Neuronal stem cell (in vitro differentiated cells): ENCODE results near the gene FRMPD4.

ENCODE experiments used
- DNase-seq: peaks from one replicate; pipeline ENCODE4 v3.0.0-alpha.2; 2013; ENCODE audit warnings: low spot score
- H2AFZ ChIP-seq: one replicate; pipeline ENCODE4 v1.6.1; 2013; ENCODE audit warnings: mild to moderate bottlenecking, low read length, inconsistent platforms
- H2AK5ac ChIP-seq: 2 replicates; pipeline ENCODE4 v1.6.1; 2013; ENCODE audit warnings: low read depth, mild to moderate bottlenecking, inconsistent platforms, low read length, moderate library complexity, mixed read lengths
- H2BK120ac ChIP-seq: 2 replicates; pipeline ENCODE4 v1.6.1; 2013; ENCODE audit warnings: low read depth, mild to moderate bottlenecking, inconsistent platforms, low read length, moderate library complexity, mixed read lengths
- H2BK12ac ChIP-seq: one replicate; pipeline ENCODE4 v1.6.1; 2013; ENCODE audit warnings: low read length, inconsistent platforms
- H2BK15ac ChIP-seq: 2 replicates; pipeline ENCODE4 v1.6.1; 2013; ENCODE audit warnings: mild to moderate bottlenecking, low read length, inconsistent platforms, mixed read lengths
- H2BK5ac ChIP-seq: one replicate; pipeline ENCODE4 v1.6.1; 2013; ENCODE audit warnings: inconsistent platforms, mild to moderate bottlenecking, low read length, moderate library complexity
- H3K14ac ChIP-seq: one replicate; pipeline ENCODE4 v1.6.1; 2013; ENCODE audit warnings: low read length, inconsistent platforms
- H3K18ac ChIP-seq: 2 replicates; pipeline ENCODE4 v1.6.1; 2013; ENCODE audit warnings: low read length, inconsistent platforms
- H3K23ac ChIP-seq: 2 replicates; pipeline ENCODE4 v1.6.1; 2013; ENCODE audit warnings: low read depth, mild to moderate bottlenecking, mixed read lengths, low read length, inconsistent platforms; ENCODE audit not compliant: poor library complexity
- H3K27ac ChIP-seq: replicated peaks from 3 replicates; pipeline ENCODE4 v1.5.1; 2013; ENCODE audit warnings: low read length, inconsistent platforms
- H3K27me3 ChIP-seq, 3 experiments: 2 replicates each; pipeline ENCODE4 v1.6.1; 2013; ENCODE audit warnings: low read length in 3 of 3, mild to moderate bottlenecking in 2 of 3, inconsistent platforms in 1 of 3, low read depth in 1 of 3, mixed read lengths in 1 of 3, moderate library complexity in 1 of 3; ENCODE audit not compliant: control insufficient read depth in 3 of 3, insufficient read depth in 3 of 3
- H3K36me3 ChIP-seq, 2 donors: replicated peaks in 1 of 2; 2 replicates each; pipeline ENCODE4 v1.6.1; 2013; ENCODE audit warnings: low read length in 2 of 2; ENCODE audit not compliant: control insufficient read depth in 2 of 2, insufficient read depth in 2 of 2
- H3K4ac ChIP-seq: 2 replicates; pipeline ENCODE4 v1.6.1; 2013; ENCODE audit warnings: inconsistent platforms, mild to moderate bottlenecking, low read length, moderate library complexity
- H3K4me1 ChIP-seq, 2 donors: 1 replicate in 1 of 2; 2 replicates in 1 of 2; pipeline ENCODE4 v1.6.1; 2013; ENCODE audit warnings: low read length in 2 of 2, low read depth in 1 of 2; ENCODE audit not compliant: control insufficient read depth in 2 of 2, insufficient read depth in 1 of 2
- H3K4me2 ChIP-seq: one replicate; pipeline ENCODE4 v1.6.1; 2013; ENCODE audit warnings: mild to moderate bottlenecking, low read length, inconsistent platforms; ENCODE audit not compliant: insufficient read depth, poor library complexity, severe bottlenecking
- H3K4me3 ChIP-seq, 2 donors: 2 replicates each; pipeline ENCODE4 v1.5.1; 2013; ENCODE audit warnings: low read length in 2 of 2, mild to moderate bottlenecking in 2 of 2, inconsistent platforms in 1 of 2, moderate library complexity in 1 of 2
- H3K79me1 ChIP-seq: one replicate; pipeline ENCODE4 v1.6.1; 2013; ENCODE audit warnings: low read depth, mild to moderate bottlenecking, inconsistent platforms, low read length, moderate library complexity
- H3K9ac ChIP-seq: one replicate; pipeline ENCODE4 v1.6.1; 2013; ENCODE audit warnings: mild to moderate bottlenecking, low read depth, low read length, inconsistent platforms; ENCODE audit not compliant: poor library complexity
- H3K9me3 ChIP-seq, 2 donors: replicated peaks in 1 of 2; 2 replicates each; pipeline versions ENCODE3 to v1.6.1; 2013; ENCODE audit warnings: low read length in 2 of 2, mild to moderate bottlenecking in 2 of 2, inconsistent platforms in 1 of 2, low read depth in 1 of 2, mixed read lengths in 1 of 2, moderate library complexity in 1 of 2; ENCODE audit not compliant: control insufficient read depth in 2 of 2, insufficient read depth in 1 of 2
- H4K8ac ChIP-seq: one replicate; pipeline ENCODE4 v1.6.1; 2013; ENCODE audit warnings: low read depth, mild to moderate bottlenecking, inconsistent platforms, low read length, moderate library complexity
- H4K91ac ChIP-seq: one replicate; pipeline ENCODE4 v1.6.1; 2013; ENCODE audit warnings: low read length, low read depth, mild to moderate bottlenecking, inconsistent platforms; ENCODE audit not compliant: poor library complexity
- WGBS, 2 donors: extraction: QIAGEN DNeasy Blood & Tissue Kit; methylation state at CpG; one replicate each; pipeline ENCODE4 v1.1.7; 2013; ENCODE audit warnings: missing lambda C conversion rate in 2 of 2, mixed read lengths in 1 of 2; ENCODE audit not compliant: insufficient read length in 2 of 2, insufficient replicate concordance in 1 of 2; ENCODE audit errors: extremely low coverage in 2 of 2; 5-methylcytosine and 5-hydroxymethylcytosine counted together

Gene FRMPD4

GRCh38 chrX:12370497-12370986 lies 232.3 kb downstream of the FRMPD4 start:
- no peak for DNase-seq
- H2BK15ac ChIP-seq = no peak overlapping the region
- WGBS, 2 donors = no CpG with 5 or more reads among the region's 3 CpGs

GRCh38 chrX:12372111-12372510 lies 233.8 kb downstream of the FRMPD4 start:
- no peak overlapping the region for H3K9ac ChIP-seq
- no peaks in the 10 kb centered on the region for H3K9me3 ChIP-seq
- H3K23ac ChIP-seq = no peak overlapping the region
- no CpG with 5 or more reads among the region's 6 CpGs for WGBS, 2 donors
- H3K27ac ChIP-seq = no peak overlapping the region
- H2BK12ac ChIP-seq = no peak overlapping the region
- no peak overlapping the region for H3K4ac ChIP-seq
- no peak overlapping the region for H3K18ac ChIP-seq
- H3K4me1 ChIP-seq = no peaks in the 10 kb centered on the region
- H2BK120ac ChIP-seq = no peak overlapping the region
- no peak overlapping the region for H2AK5ac ChIP-seq
- no peak overlapping the region for H2BK15ac ChIP-seq
- H3K4me3 ChIP-seq = no peak overlapping the region
- no peak overlapping the region for H4K8ac ChIP-seq
- H3K14ac ChIP-seq = no peak overlapping the region
- H2AFZ ChIP-seq = no peak overlapping the region
- no peaks in the 10 kb centered on the region for H3K36me3 ChIP-seq
- no peak overlapping the region for H2BK5ac ChIP-seq
- no peak for DNase-seq
- peaks cover 0 to 3% (median 0%) of the 10 kb centered on the region in 3 experiments for H3K27me3 ChIP-seq
- H4K91ac ChIP-seq = no peak overlapping the region
- no peaks in the 10 kb centered on the region for H3K79me1 ChIP-seq
- no peak overlapping the region for H3K4me2 ChIP-seq

More at GRCh38 chrX:12370497-12370986, 232.3 kb downstream of the FRMPD4 start:
- Histone ChIP-seq H3K18ac (no peak overlapping the region), H3K4me3 (no peak overlapping the region), H3K36me3 (no peaks in the 10 kb centered on the region), H3K14ac (no peak overlapping the region), H3K4me2 (no peak overlapping the region), H3K9ac (no peak overlapping the region), H2BK5ac (no peak overlapping the region), H2AK5ac (no peak overlapping the region), H4K8ac (no peak overlapping the region), H3K27ac (no peak overlapping the region), H3K4me1 (no peaks in the 10 kb centered on the region), H3K27me3 (peaks cover 0 to 3% (median 0%) of the 10 kb centered on the region in 3 experiments), H3K23ac (no peak overlapping the region), H4K91ac (no peak overlapping the region), H3K79me1 (no peaks in the 10 kb centered on the region), H3K9me3 (no peaks in the 10 kb centered on the region), H2BK12ac (no peak overlapping the region), H2BK120ac (no peak overlapping the region), H2AFZ (no peak overlapping the region), H3K4ac (no peak overlapping the region)

- no peak overlapping the region for H3K4me2 ChIP-seq
- H3K23ac ChIP-seq = no peak overlapping the region
- peaks cover 0 to 3% (median 0%) of the 10 kb centered on the region in 3 experiments for H3K27me3 ChIP-seq
- H3K36me3 ChIP-seq = no peaks in the 10 kb centered on the region
- no peak overlapping the region for H3K4ac ChIP-seq
- no peak overlapping the region for H3K27ac ChIP-seq
- H3K4me3 ChIP-seq = no peak overlapping the region
- H2BK5ac ChIP-seq = no peak overlapping the region
- no peaks in the 10 kb centered on the region for H3K4me1 ChIP-seq
- H2BK120ac ChIP-seq = no peak overlapping the region
- H4K8ac ChIP-seq = no peak overlapping the region
- no peak overlapping the region for H3K14ac ChIP-seq
- H3K18ac ChIP-seq = no peak overlapping the region
- H3K79me1 ChIP-seq = no peaks in the 10 kb centered on the region
- no peak overlapping the region for H2BK12ac ChIP-seq
- WGBS, 2 donors = no CpG with 5 or more reads among the region's 6 CpGs
- no peak overlapping the region for H4K91ac ChIP-seq
- DNase-seq = no peak
- H2BK15ac ChIP-seq = no peak overlapping the region
- no peak overlapping the region for H3K9ac ChIP-seq
- H3K9me3 ChIP-seq = no peaks in the 10 kb centered on the region
- no peak overlapping the region for H2AK5ac ChIP-seq
- no peak overlapping the region for H2AFZ ChIP-seq
These were observed 236.0 kb downstream of the FRMPD4 start for GRCh38 chrX:12374286-12374685.

GRCh38 chrX:12378253-12378652 lies 240.0 kb downstream of the FRMPD4 start:
- no peak overlapping the region for H2AK5ac ChIP-seq
- no peak overlapping the region for H2BK12ac ChIP-seq
- H2BK15ac ChIP-seq = no peak overlapping the region
- no peak overlapping the region for H3K18ac ChIP-seq
- no peaks in the 10 kb centered on the region for H3K27me3 ChIP-seq
- no peak overlapping the region for H3K9ac ChIP-seq
- H2BK120ac ChIP-seq = no peak overlapping the region
- WGBS, 2 donors = no CpG with 5 or more reads among the region's 7 CpGs
- H3K9me3 ChIP-seq = no peaks in the 10 kb centered on the region
- H2AFZ ChIP-seq = no peak overlapping the region
- H3K4ac ChIP-seq = no peak overlapping the region
- no peak overlapping the region for H3K14ac ChIP-seq
- no peak overlapping the region for H3K27ac ChIP-seq
- no peaks in the 10 kb centered on the region for H3K4me1 ChIP-seq
- no peak overlapping the region for H4K91ac ChIP-seq
- no peaks in the 10 kb centered on the region for H3K36me3 ChIP-seq
- H3K23ac ChIP-seq = no peak overlapping the region
- H2BK5ac ChIP-seq = no peak overlapping the region
- H3K4me3 ChIP-seq = no peak overlapping the region
- H3K79me1 ChIP-seq = no peaks in the 10 kb centered on the region
- no peak for DNase-seq
- no peak overlapping the region for H4K8ac ChIP-seq
- H3K4me2 ChIP-seq = no peak overlapping the region
